ENCODE results near the gene SLC7A11.
A peak's percentile ranks its signal among the peaks of the same experiment; 100 is the strongest.

Gene SLC7A11

DNA sequence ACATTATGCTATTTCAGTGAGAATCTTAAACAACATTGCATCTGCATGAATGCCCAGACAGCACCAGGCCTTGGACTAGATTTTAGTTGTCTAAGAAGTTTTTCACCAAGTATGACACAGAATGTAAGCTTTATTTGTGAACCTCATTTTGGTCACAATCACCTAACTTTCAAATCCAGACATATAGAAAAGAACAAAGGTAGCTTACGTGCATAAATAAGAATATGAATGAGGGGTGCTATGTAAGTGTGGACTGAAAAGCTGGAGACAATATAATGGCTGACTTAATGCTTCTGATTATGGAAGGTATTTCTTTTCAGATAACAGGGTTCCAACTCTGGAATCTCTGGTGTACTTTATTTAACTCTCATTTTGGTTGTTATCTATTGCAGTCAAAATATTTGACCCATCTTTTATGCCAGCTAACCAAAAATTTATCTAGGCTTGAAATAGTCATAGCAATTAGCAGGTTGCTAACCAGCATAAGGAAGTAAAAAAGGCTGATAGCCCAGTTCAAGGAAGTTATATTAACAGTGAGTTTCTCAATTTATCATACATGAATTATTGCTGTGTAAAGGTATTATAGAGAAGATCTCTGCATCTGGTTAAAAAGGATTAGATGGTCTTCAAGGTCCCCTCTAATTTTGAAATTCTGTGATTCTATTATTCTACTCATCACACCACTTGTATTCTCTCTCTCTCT lies 36.5 kb downstream of the SLC7A11 start:
- no peak for DNase-seq

DNA sequence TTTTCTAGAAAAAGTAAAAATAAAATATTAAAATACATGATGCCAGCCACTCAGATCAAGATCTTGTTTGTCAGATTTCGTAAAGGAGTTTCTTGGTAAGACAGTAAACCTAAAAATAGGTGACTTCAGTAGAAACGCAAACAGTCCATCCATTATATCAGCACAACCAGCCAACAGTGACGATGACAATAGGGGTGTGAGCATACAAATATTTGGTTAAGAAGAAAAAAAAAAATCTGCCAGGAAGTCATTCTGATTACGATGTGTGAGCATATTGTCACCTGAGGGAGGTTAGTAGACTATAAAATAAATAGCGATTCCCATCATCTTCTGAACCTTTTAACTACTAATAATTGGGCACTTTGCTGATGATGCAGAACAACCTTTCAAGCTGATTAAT lies 37.6 kb downstream of the SLC7A11 start:
- no peak for DNase-seq

DNA sequence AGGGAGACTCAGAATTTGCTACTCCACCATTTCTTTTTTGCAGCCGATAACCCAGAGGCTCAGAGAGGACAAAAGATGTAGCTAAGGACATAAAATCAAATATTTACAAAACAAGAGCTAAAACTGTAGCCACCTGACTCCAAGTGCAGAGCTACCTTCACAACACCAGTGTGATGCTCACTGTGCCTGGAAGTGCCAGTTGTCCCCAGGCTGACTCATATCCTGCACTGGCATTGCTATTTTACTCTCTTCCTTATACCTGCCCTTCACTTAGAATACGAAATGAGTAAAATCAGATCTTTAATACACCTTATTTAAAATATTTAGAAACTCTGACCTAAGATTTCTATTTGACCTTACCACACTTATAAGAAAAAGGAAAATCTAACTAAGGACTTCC lies 39.5 kb downstream of the SLC7A11 start:
- DNase-seq: no peak

DNA sequence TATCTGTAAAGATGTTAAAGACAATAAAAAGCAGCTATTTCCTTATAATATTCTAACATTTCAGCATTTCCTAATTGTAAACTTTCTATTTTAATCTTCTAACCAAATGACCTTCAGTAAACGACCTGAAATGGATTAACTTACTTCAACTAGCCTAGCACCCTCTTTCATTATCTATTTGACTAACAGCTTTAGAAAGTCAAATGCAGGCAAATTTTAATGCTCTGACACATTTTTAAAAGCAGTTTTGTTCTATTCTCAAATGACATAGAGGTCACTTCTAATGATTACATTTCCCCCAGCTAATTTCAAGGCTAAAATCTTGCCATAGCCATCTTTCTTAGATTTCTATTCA lies 41.9 kb downstream of the SLC7A11 start:
- no peak for DNase-seq

GRCh38 chr4:138199568-138200235 lies 42.4 kb downstream of the SLC7A11 start:
- no peak for DNase-seq

GRCh38 chr4:138196153-138196552 lies 46.0 kb downstream of the SLC7A11 start:
- DNase-seq: no peak

DNA sequence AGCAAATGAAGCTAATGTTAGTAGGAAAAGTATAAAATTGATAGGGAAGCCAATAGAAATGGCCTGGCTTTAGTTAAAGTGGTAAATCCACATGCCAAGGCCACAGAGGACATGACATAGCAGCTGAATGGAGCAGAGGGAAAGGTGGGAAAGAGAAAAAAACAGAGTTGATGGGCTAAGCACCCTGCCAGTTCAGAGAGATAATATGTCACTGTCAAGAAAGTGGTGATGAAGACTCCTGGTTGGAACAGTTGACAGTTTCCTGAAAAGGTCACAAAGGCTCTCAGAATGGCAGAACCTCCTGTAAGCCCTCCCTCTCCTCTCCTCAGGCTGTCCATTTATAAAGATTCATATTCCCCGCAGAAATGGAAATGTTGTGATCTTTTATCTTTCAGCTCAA lies 48.2 kb downstream of the SLC7A11 start:
- no peak for DNase-seq

DNA sequence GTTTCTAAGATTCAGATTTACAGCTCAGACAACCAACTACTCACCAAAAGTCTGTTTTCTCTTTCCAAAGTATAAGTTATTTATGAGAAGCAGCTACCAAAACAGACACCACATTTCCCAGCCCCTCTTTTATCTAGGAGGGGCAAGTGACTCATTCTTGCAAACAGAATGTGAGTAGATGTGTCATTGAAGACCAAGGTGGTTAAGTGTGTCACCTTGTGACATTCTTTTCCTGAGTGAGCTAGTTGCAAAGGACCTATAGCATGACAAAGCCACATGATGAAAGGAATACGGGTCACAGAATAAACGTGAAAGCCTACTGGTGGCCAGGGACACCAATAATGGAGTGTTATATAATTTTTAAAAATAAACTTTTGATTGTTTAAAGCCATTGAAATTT lies 50.0 kb downstream of the SLC7A11 start:
- no peak for DNase-seq

- DNase-seq: no peak
Measured at GRCh38 chr4:138190452-138190858, 51.7 kb downstream of the SLC7A11 start.

DNA sequence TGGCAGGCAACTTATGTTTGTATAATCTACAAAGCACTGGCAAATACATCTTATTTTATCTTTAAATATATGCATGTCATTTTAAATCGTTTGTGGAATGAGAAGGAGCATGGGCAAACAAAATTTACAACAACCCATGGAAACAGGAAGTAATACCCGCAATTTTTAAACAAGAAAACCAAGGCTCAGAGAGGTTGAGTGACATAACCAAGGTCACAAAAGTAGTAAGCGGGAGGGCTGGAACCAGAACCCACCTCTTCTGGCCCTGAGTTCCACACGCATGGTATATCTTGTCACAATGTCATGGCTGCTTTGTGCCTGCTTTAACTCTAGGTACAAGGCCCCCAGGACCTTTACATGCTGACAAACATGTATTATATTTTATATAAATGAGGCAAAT lies 52.9 kb downstream of the SLC7A11 start:
- DNase-seq: no peak

DNA sequence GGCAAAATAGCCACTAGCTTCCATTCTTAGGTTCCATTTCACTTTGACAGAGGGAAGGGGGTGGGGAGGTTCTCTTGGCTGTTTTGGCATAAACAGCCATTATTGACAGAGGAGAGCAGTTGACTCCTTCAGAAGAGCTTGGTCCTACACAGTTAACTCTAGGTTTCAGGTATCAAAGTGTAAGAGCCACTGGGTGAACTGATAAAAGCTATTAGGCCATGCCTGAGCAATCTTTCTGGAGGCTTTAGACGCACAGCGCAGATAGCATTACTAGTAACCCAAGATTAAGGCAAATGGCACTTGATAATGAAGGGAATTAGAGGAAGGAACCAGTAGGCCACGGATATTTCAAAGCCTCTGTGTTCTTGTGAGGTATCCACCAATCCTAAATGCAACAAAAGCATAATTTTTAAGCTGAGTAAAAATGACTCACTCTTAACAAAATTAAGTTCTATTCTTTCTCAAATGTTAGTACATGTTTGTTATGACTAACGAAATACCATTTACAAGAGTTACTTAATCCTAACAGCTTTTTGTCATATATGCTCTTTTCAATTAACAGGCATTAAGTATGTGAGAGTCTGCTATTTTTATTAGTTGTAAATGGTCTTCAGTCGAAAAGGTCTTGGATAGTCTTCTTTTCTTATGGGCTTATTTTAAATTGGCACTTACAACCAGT lies 53.6 kb downstream of the SLC7A11 start:
- no peak for DNase-seq

- no peak for DNase-seq
Measured at GRCh38 chr4:138185859-138186645, 56.1 kb downstream of the SLC7A11 start.

- DNase-seq: no peak
Measured at GRCh38 chr4:138184886-138185285, 57.3 kb downstream of the SLC7A11 start.

DNA sequence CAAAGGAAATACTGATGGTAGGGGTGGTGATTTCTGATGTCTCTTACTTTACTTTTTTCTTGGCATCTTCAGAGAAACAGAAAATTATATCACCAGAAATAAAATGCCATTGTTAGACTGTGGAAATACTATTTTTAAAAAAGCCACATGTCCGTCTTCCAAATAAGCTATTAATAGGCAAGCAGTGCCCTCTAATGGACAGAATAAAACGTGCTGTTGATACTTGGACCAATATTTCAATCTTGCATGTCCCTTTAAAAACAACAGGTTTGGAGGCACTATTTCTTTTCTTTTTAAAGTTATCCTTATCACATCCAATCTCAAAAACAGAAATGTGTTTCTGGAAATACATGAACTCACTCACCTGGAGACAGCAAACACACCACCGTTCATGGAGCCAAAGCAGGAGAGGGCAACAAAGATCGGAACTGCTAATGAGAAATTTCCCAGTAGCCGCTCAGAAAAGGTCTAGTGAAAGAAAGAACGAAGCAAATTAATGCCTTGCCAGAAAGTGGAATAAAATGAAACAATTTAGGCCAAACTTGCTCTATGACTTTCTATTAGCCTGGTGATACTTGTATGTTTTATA lies 59.2 kb downstream of the SLC7A11 start:
- no peak for DNase-seq

DNA sequence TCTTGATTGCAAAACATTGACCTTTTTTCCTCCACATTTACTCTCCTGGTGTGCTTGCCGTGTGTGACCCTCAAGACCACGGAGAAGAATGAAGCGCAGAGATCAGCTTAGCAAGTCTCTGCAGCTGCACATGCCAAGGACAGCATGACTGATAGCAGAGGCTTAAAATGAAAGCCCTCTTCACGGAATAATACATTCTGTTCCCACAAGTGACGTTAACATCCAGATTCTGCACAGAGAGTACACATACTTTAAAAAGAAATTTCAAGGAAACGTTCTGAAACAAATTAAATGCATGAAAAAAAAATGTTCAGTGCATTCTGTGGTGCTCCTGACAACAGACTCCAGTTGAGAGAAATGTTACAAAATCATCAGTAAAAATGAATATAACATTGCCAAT lies 60.9 kb downstream of the SLC7A11 start:
- no peak for DNase-seq

DNA sequence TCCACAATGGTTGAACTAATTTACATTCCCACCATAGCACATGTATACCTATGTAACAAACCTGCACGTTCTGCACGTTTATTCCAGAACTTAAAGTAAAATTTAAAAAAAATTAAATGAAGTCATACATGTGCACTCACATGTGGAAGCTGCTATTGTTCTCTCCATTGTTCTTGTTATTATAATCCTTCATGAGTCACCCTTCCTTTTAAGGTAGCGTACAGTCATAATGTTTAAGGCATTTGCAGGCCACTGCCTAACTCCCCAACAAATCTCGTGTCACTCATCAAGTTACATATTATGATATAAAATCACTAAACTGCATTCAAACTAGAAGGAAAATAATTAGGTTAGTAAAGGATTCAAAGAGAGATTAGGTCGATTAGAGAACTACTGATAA lies 63.6 kb downstream of the SLC7A11 start:
- DNase-seq: no peak

GRCh38 chr4:138177278-138177968 lies 64.7 kb downstream of the SLC7A11 start:
- no peak for DNase-seq

GRCh38 chr4:138174981-138175794 lies 67.0 kb downstream of the SLC7A11 start:
- DNase-seq: peak; percentile 52

GRCh38 chr4:138164208-138164607 lies 77.9 kb downstream of the SLC7A11 start:
- no peak for DNase-seq

DNA sequence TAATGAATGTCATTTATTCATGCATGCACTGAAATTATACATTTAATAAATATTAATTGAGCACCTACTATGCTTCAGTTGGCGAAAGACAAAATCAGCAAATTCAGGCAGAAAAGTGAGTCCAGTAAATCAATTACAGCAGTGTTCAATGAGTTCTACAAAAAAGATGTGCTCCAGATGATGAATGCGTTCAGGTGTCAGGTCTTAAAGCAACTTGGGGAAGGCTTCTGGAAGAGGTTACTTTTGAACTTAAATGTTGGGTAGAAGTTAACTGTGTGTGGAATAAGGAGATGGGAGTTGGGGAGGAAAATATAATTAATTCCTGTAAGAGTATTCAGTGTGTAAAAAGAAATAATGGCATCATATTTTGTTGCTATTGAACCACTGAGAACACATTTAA lies 79.0 kb downstream of the SLC7A11 start:
- DNase-seq: no peak

GRCh38 chr4:138162259-138162658 lies 79.9 kb downstream of the SLC7A11 start:
- DNase-seq: no peak

DNA sequence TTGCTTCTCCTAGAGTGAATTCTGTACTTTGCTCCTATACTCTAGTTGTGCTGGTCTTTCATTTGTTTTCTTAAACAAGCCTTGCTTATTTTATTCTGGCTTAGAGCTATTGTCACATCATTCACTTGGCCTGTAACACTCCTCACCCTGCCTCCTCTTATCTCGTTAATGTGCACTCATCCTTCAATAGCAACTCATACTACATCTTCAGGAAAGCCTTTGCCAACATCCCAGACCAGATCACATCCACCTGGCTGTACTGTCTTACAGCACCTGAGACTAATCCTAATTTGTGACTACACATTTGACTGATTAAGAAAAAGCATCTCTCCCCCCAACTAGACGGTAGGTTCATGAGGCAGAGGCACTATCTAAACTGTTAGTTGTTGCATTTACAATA lies 80.8 kb downstream of the SLC7A11 start:
- DNase-seq: no peak

Data from NCI-H1436 treated with DMSO at 0.1 percent for 48 hours (cell line).